K562 (cell line): ENCODE data around the gene RRP7A. TPM values are rescaled to one million over a fixed set of nuclear protein-coding genes. Genes with fewer than 3 reads are reported as not detected.

Source experiments
- ATF4 ChIP-seq: fragments of 450-650 bp; formaldehyde crosslinking; IDR thresholded peaks from 2 replicates; pipeline ENCODE4 v1.4.0; 2022; ENCODE audit warnings: mild to moderate bottlenecking, moderate library complexity
- DMBX1 ChIP-seq: fragments of 250-450 bp; sonication (Bioruptor Pico); IDR thresholded peaks from 2 replicates; pipeline ENCODE4 v1.8.0; 2022; ENCODE audit warnings: inconsistent platforms, mild to moderate bottlenecking, moderate library complexity, borderline replicate concordance
- DPF2 ChIP-seq: fragments of 450-650 bp; IDR thresholded peaks from 2 replicates; pipeline ENCODE4 v1.6.1; 2016
- HDGF ChIP-seq: fragments of 450-650 bp; IDR thresholded peaks from 2 replicates; pipeline ENCODE4 v1.6.1; 2016
- HNRNPUL1 ChIP-seq: fragments of 200-400 bp; formaldehyde crosslinking; IDR thresholded peaks from 2 replicates; pipeline ENCODE4 v1.6.1; 2017; ENCODE audit warnings: low read length
- KLF16 ChIP-seq: IDR thresholded peaks from 2 replicates; pipeline ENCODE4 v1.6.1; 2016; ENCODE audit warnings: antibody characterized with exemption
- MEF2D ChIP-seq: conservative IDR thresholded peaks from 2 replicates; pipeline ENCODE4 v1.6.1; 2016; ENCODE audit warnings: low read depth, missing genetic modification characterization, missing compliant biosample characterization
- MTA1 ChIP-seq: fragments of 450-650 bp; IDR thresholded peaks from 2 replicates; pipeline ENCODE4 v1.6.1; 2017; ENCODE audit warnings: borderline replicate concordance
- MTA2 ChIP-seq: fragments of 450-650 bp; IDR thresholded peaks from 2 replicates; pipeline ENCODE4 v1.6.1; 2016; ENCODE audit warnings: low read depth
- NKRF ChIP-seq: fragments of 450-650 bp; IDR thresholded peaks from 2 replicates; pipeline ENCODE4 v1.6.1; 2016; ENCODE audit warnings: borderline replicate concordance
- NR4A1 ChIP-seq, 2 experiments: fragments of 250-450 bp in 1 of 2; fragments of 450-650 bp in 1 of 2; sonication (Bioruptor Pico) in 1 of 2; IDR thresholded peaks; 2 replicates each; pipeline versions ENCODE4 v1.4.0 to v1.6.1; 2016 to 2020; ENCODE audit warnings: mild to moderate bottlenecking in 2 of 2, missing compliant biosample characterization in 1 of 2, missing genetic modification characterization in 1 of 2, moderate library complexity in 1 of 2
- RBFOX2 ChIP-seq: fragments of 200-400 bp; formaldehyde crosslinking; IDR thresholded peaks from 2 replicates; pipeline ENCODE4 v1.6.1; 2017; ENCODE audit warnings: low read depth, mild to moderate bottlenecking, low read length, moderate library complexity
- SMARCC2 ChIP-seq: fragments of 450-650 bp; IDR thresholded peaks from 2 replicates; pipeline ENCODE4 v1.6.1; 2017; ENCODE audit warnings: antibody characterized with exemption, moderate library complexity, mild to moderate bottlenecking, low read depth
- SOX6 ChIP-seq: fragments of 450-650 bp; IDR thresholded peaks from 2 replicates; pipeline ENCODE4 v1.6.1; 2014; ENCODE audit warnings: mild to moderate bottlenecking
- TAF7 ChIP-seq: fragments of 450-650 bp; IDR thresholded peaks from 2 replicates; pipeline ENCODE4 v1.6.1; 2016; ENCODE audit warnings: missing genetic modification characterization, missing compliant biosample characterization
- VEZF1 ChIP-seq: fragments of 200-800 bp; sonication (Bioruptor generic); IDR thresholded peaks from 2 replicates; pipeline ENCODE4 v1.6.1; 2017; ENCODE audit warnings: missing genetic modification characterization, missing compliant biosample characterization
- ZBTB43 ChIP-seq: sonication (generic); formaldehyde crosslinking; IDR thresholded peaks from 2 replicates; pipeline ENCODE4 v1.8.0; 2023; ENCODE audit warnings: mild to moderate bottlenecking, missing genetic modification reagents
- ZNF212 ChIP-seq: fragments of 450-650 bp; formaldehyde crosslinking; IDR thresholded peaks from 2 replicates; pipeline ENCODE4 v1.4.0; 2020; ENCODE audit warnings: mild to moderate bottlenecking
- ZNF395 ChIP-seq: fragments of 200-800 bp; sonication (Bioruptor generic); IDR thresholded peaks from 2 replicates; pipeline ENCODE4 v1.6.1; 2017; ENCODE audit warnings: missing genetic modification characterization, missing compliant biosample characterization
- ZNF766 ChIP-seq: fragments of 200-800 bp; sonication (Bioruptor generic); conservative IDR thresholded peaks from 2 replicates; pipeline ENCODE4 v1.6.1; 2016; ENCODE audit warnings: missing genetic modification characterization, missing compliant biosample characterization
- ZZZ3 ChIP-seq: fragments of 450-650 bp; IDR thresholded peaks from 2 replicates; pipeline ENCODE4 v1.6.1; 2016; ENCODE audit warnings: antibody characterized with exemption, mild to moderate bottlenecking, moderate library complexity
- polyA plus RNA-seq, 8 experiments: library from polyadenylated mRNA; depleted of rRNA in 4 of 8; stranded (reverse) in 5 of 8; unstranded in 3 of 8; fragments of >200 nt; fragmentation: Nextera tagmentation in 2 of 8; fragmentation: Illumina TruSeq in 1 of 8; extraction: Ambion mirVana in 2 of 8; extraction: Trizol in 1 of 8; gene quantifications; 2 replicates each; pipeline versions ENCODE4 v1.2.1 to v1.2.3, GENCODE V29; 2011 to 2014; ENCODE audit warnings: inconsistent platforms in 1 of 8, missing spikeins in 1 of 8
- total RNA-seq, 7 experiments: library from RNA; depleted of rRNA in 6 of 7; stranded (reverse); fragments of >200 nt in 6 of 7; fragmentation: Illumina TruSeq in 2 of 7; extraction: Trizol in 2 of 7; gene quantifications; 2 replicates each; pipeline versions ENCODE4 v1.2.1 to v1.2.3, GENCODE V29; 2011 to 2021; ENCODE audit warnings: low replicate concordance in 1 of 7

RRP7A gene
- total and polyA plus RNA-seq, 9 of the 15 experiments (the other 6 are each of a cell fraction or from before 2014, with no cell fraction given), result 3.4 to 74.1 (median 40.3) TPM

GRCh38 chr22:42462016-42462415, 57.6 kb downstream of the RRP7A start (continued):
- TF ChIP-seq SMARCC2, result 0 out of 2 replicates have a peak, but pooled peaks have one; percentile 43
- no peak for TF ChIP-seq ZZZ3
- TF ChIP-seq VEZF1 (CRISPR knock-in tag), result peak; percentile 92
- TF ChIP-seq ZNF395, result 0 out of 2 replicates have a peak, but pooled peaks have one; percentile 49
- TF ChIP-seq HNRNPUL1, result no peak
- TF ChIP-seq ZNF212 (CRISPR knock-in tag), result no peak
- TF ChIP-seq MEF2D (tag), result 0 out of 2 replicates have a peak, but pooled peaks have one; percentile 26
- TF ChIP-seq TAF7 (tag), result no peak
- TF ChIP-seq DPF2, result peak; percentile 88
- TF ChIP-seq SOX6, result peak; percentile 86
- TF ChIP-seq MTA2, result peak; percentile 95
- TF ChIP-seq HDGF, result no peak
- TF ChIP-seq NKRF, result no peak
- no peak for TF ChIP-seq ZBTB43 (CRISPR knock-in tag)
- TF ChIP-seq MTA1, result 0 out of 2 replicates have a peak, but pooled peaks have one; percentile 50
- no peak for TF ChIP-seq NR4A1 (CRISPR knock-in tag; IDR thresholded peaks at IDR 0.05)
- TF ChIP-seq NR4A1 (tag; IDR thresholded peaks at IDR 0.05), result peak; percentile 70; the same call in 1 of the 2 replicates
- TF ChIP-seq ZNF766 (CRISPR knock-in tag), result peak; percentile 71
- 0 out of 2 replicates have a peak, but pooled peaks have one; percentile 20 for TF ChIP-seq ATF4 (CRISPR knock-in tag)
- TF ChIP-seq RBFOX2, result no peak
- peak; percentile 92 for TF ChIP-seq KLF16
- TF ChIP-seq DMBX1 (CRISPR knock-in tag), result peak; percentile 80
